ENCODE data around the gene NDUFA7.

NDUFA7 gene

GRCh38 chr19:8331263-8331845 lies 10.2 kb upstream of the NDUFA7 start:
- DNase-seq (ENCODE audit: extremely low spot score): no peak
- ChIA-PET CTCF (no interaction called here), POLR2A (no interaction called here)
- TF ChIP-seq SP1 (IDR thresholded peaks at IDR 0.05): no peak
- no peak for TF ChIP-seq FOXA1 (IDR thresholded peaks at IDR 0.05)
- TF ChIP-seq ZNF384 (IDR thresholded peaks at IDR 0.05): no peak
- TF ChIP-seq FOXK2 (IDR thresholded peaks at IDR 0.05): no peak
- TF ChIP-seq L3MBTL2 (conservative IDR thresholded peaks at IDR 0.05): no peak
- TF ChIP-seq NFRKB (IDR thresholded peaks at IDR 0.05): no peak
- TF ChIP-seq SUZ12 (IDR thresholded peaks at IDR 0.05): no peak
- no peak for TF ChIP-seq TARDBP (IDR thresholded peaks at IDR 0.05)
- no peak for TF ChIP-seq ELF4 (IDR thresholded peaks at IDR 0.05)

- POLR2A ChIA-PET: no interaction called here
- TF ChIP-seq PKNOX1 (IDR thresholded peaks at IDR 0.05) (no peak), TARDBP (IDR thresholded peaks at IDR 0.05) (no peak), SUZ12 (IDR thresholded peaks at IDR 0.05) (no peak), L3MBTL2 (conservative IDR thresholded peaks at IDR 0.05) (no peak), NFRKB (IDR thresholded peaks at IDR 0.05) (no peak), SP1 (IDR thresholded peaks at IDR 0.05) (no peak), ARNT (IDR thresholded peaks at IDR 0.05) (no peak), ZNF384 (IDR thresholded peaks at IDR 0.05) (no peak), LEF1 (IDR thresholded peaks at IDR 0.05; ENCODE audit: borderline replicate concordance) (no peak), FOXM1 (IDR thresholded peaks at IDR 0.05; ENCODE audit: borderline replicate concordance) (no peak), BHLHE40 (IDR thresholded peaks at IDR 0.05; ENCODE audit: borderline replicate concordance) (no peak), ELF4 (IDR thresholded peaks at IDR 0.05) (no peak)
- CTCF ChIA-PET: no interaction called here
- DNase-seq (ENCODE audit: extremely low spot score): no peak
Measured at GRCh38 chr19:8329996-8330395, 8.8 kb upstream of the NDUFA7 start.

DNA sequence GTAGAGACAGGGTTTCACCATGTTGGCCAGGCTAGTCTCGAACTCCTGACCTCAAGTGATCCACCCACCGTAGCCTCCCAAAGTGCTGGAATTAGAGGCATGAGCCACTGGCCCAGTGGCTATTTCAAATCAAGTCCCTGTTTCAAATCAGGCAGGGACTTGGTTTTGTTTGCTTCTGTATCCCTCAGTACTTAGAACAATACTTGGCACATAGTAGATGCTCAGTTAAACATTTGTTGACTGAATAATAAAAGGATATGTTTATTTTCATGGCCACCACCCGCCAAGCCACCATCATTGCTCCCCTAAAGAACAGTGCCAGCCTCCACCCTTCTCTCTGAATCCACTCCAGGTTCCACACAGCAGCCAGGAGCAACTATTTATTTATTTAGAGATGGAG lies 4.3 kb upstream of the NDUFA7 start:
- no peak for TF ChIP-seq NFRKB (IDR thresholded peaks at IDR 0.05)
- no peak for TF ChIP-seq L3MBTL2 (conservative IDR thresholded peaks at IDR 0.05)
- no peak for TF ChIP-seq SUZ12 (IDR thresholded peaks at IDR 0.05)
- no peak for TF ChIP-seq BHLHE40 (IDR thresholded peaks at IDR 0.05; ENCODE audit: borderline replicate concordance)
- TF ChIP-seq FOXK2 (IDR thresholded peaks at IDR 0.05): no peak
- no peak for TF ChIP-seq ZNF384 (IDR thresholded peaks at IDR 0.05)
- TF ChIP-seq HDGF (IDR thresholded peaks at IDR 0.05; ENCODE audit: borderline replicate concordance): no peak
- TF ChIP-seq LEF1 (IDR thresholded peaks at IDR 0.05; ENCODE audit: borderline replicate concordance): no peak
- no peak for TF ChIP-seq PKNOX1 (IDR thresholded peaks at IDR 0.05)
- no peak for TF ChIP-seq SP1 (IDR thresholded peaks at IDR 0.05)
- TF ChIP-seq ARNT (IDR thresholded peaks at IDR 0.05): no peak
- no peak for TF ChIP-seq FOXM1 (IDR thresholded peaks at IDR 0.05; ENCODE audit: borderline replicate concordance)
- TF ChIP-seq ELF4 (IDR thresholded peaks at IDR 0.05): no peak
- no peak for TF ChIP-seq TARDBP (IDR thresholded peaks at IDR 0.05)
- no peak for TF ChIP-seq FOXA1 (IDR thresholded peaks at IDR 0.05)
- no peak for TF ChIP-seq CTBP1 (IDR thresholded peaks at IDR 0.05; ENCODE audit: borderline replicate concordance)
- CTCF ChIA-PET: no interaction called here
- no peak for DNase-seq (ENCODE audit: extremely low spot score)
- POLR2A ChIA-PET: no interaction called here

- ChIA-PET CTCF (interaction anchor here (0.6 kb wide), 1 partner anchor 68 kb away, joined by 3 read pairs; no protein-coding TSS in a partner anchor), POLR2A (interaction anchor here (0.9 to 4.2 kb wide), 4 partner anchors 11 to 189 kb away, joined by 3 to 30 read pairs (median 3); partner anchors contain the start of genes RAB11B and ZNF414)
- no peak for DNase-seq (ENCODE audit: extremely low spot score)
- TF ChIP-seq NFRKB (IDR thresholded peaks at IDR 0.05): no peak
- TF ChIP-seq BHLHE40 (IDR thresholded peaks at IDR 0.05; ENCODE audit: borderline replicate concordance): no peak
- TF ChIP-seq FOXM1 (IDR thresholded peaks at IDR 0.05; ENCODE audit: borderline replicate concordance): no peak
- TF ChIP-seq ZNF384 (IDR thresholded peaks at IDR 0.05): no peak
- no peak for TF ChIP-seq FOXK2 (IDR thresholded peaks at IDR 0.05)
- TF ChIP-seq SP1 (IDR thresholded peaks at IDR 0.05): no peak
- no peak for TF ChIP-seq LEF1 (IDR thresholded peaks at IDR 0.05; ENCODE audit: borderline replicate concordance)
- TF ChIP-seq PKNOX1 (IDR thresholded peaks at IDR 0.05): no peak
- no peak for TF ChIP-seq L3MBTL2 (conservative IDR thresholded peaks at IDR 0.05)
- no peak for TF ChIP-seq ARNT (IDR thresholded peaks at IDR 0.05)
- TF ChIP-seq HDGF (IDR thresholded peaks at IDR 0.05; ENCODE audit: borderline replicate concordance): no peak
- TF ChIP-seq ELF4 (IDR thresholded peaks at IDR 0.05): no peak
- TF ChIP-seq CTBP1 (IDR thresholded peaks at IDR 0.05; ENCODE audit: borderline replicate concordance): no peak
- TF ChIP-seq FOXA1 (IDR thresholded peaks at IDR 0.05): no peak
- no peak for TF ChIP-seq TARDBP (IDR thresholded peaks at IDR 0.05)
- no peak for TF ChIP-seq SUZ12 (IDR thresholded peaks at IDR 0.05)
Measured at GRCh38 chr19:8324186-8325050, 3.2 kb upstream of the NDUFA7 start.

GRCh38 chr19:8323781-8324185 lies 2.6 kb upstream of the NDUFA7 start:
- TF ChIP-seq PKNOX1 (IDR thresholded peaks at IDR 0.05) (no peak), ARNT (IDR thresholded peaks at IDR 0.05) (no peak), FOXM1 (IDR thresholded peaks at IDR 0.05; ENCODE audit: borderline replicate concordance) (no peak), CTBP1 (IDR thresholded peaks at IDR 0.05; ENCODE audit: borderline replicate concordance) (no peak), SP1 (IDR thresholded peaks at IDR 0.05) (no peak), FOXA1 (IDR thresholded peaks at IDR 0.05) (no peak), L3MBTL2 (conservative IDR thresholded peaks at IDR 0.05) (no peak), FOXK2 (IDR thresholded peaks at IDR 0.05) (no peak), NFRKB (IDR thresholded peaks at IDR 0.05) (no peak), SUZ12 (IDR thresholded peaks at IDR 0.05) (no peak)
- CTCF ChIA-PET: interaction anchor here (0.6 kb wide), 1 partner anchor 69 kb away, joined by 3 read pairs; no protein-coding TSS in a partner anchor
- DNase-seq (ENCODE audit: extremely low spot score): no peak
- POLR2A ChIA-PET: interaction anchor here (0.9 to 4.2 kb wide), 5 partner anchors 11 to 190 kb away, joined by 3 to 30 read pairs (median 3); partner anchors contain the start of genes RAB11B and ZNF414
